Fibroblast of mammary gland (primary cell): ENCODE results near the gene PRDM16.

Experiments
- DNase-seq: peaks from one replicate; pipeline ENCODE4 v3.0.0-alpha.2; 2010; ENCODE audit warnings: low read depth
- H3K4me3 ChIP-seq: 2 replicates; pipeline ENCODE4 v1.5.1; 2011; ENCODE audit warnings: low read depth, mild to moderate bottlenecking, low read length, moderate library complexity; ENCODE audit not compliant: control insufficient read depth
- TF ChIP-seq, protein P1 (sequence below): conservative IDR thresholded peaks from 2 replicates; pipeline ENCODE4 v1.5.1; 2011; ENCODE audit warnings: low read depth, low read length, inconsistent platforms; ENCODE audit not compliant: control insufficient read depth, insufficient read depth

Gene PRDM16

DNA sequence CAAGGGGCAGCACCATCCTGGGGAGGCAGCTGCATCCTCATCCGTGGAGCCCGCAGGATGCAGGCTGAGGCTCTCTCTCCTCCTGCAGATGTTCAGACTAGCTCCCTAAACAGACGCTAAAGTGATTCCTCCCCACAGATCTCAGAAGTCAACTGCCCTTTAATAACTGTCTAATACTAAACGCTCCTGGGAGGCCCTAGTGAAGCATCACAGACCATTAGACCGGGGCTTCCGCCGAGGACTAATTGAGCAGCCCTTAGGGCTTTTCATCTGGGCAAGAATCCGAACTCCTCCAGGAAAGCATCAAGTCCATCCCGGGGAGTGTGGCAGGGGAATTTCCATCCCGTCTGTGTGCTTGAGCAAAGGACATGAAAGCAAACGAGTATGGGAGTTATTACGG lies 40.4 kb downstream of the PRDM16 start:
- no peak overlapping the region for H3K4me3 ChIP-seq
- no peak for DNase-seq
- TF ChIP-seq, protein P1, sequence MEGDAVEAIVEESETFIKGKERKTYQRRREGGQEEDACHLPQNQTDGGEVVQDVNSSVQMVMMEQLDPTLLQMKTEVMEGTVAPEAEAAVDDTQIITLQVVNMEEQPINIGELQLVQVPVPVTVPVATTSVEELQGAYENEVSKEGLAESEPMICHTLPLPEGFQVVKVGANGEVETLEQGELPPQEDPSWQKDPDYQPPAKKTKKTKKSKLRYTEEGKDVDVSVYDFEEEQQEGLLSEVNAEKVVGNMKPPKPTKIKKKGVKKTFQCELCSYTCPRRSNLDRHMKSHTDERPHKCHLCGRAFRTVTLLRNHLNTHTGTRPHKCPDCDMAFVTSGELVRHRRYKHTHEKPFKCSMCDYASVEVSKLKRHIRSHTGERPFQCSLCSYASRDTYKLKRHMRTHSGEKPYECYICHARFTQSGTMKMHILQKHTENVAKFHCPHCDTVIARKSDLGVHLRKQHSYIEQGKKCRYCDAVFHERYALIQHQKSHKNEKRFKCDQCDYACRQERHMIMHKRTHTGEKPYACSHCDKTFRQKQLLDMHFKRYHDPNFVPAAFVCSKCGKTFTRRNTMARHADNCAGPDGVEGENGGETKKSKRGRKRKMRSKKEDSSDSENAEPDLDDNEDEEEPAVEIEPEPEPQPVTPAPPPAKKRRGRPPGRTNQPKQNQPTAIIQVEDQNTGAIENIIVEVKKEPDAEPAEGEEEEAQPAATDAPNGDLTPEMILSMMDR, result no peak

DNA sequence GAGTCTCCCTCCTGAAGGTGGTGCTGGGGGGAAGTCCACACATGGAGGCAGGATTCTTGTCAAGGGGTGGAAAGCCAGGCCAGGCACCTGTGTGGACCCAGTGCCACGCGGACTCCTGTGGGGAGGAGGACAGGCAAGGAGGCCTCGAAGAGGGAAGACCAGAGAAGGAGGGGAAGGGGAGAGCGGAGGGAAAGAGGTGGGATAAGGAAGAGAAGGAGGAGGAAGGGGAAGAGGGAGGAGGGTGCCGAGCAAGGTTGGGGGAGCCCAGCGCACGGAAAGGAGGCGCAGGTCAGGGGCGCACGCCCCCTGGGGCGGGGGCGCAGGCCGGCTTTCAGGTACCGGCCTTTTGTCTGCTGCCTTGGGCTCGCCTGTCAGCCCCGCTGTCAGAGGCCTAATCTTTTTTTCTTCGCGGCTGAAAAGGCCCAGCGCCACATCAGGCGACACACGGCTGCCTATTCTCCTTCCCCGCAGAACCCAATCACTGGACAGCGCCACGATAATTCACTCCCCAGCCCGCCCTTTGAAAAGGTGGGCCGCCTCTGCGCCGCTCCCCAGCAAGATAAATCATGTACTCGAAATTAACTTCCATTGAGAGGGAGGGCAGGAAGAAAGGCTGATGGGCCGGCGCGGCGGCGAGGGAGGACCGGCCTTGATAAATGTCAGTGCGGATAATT lies 42.5 kb downstream of the PRDM16 start:
- DNase-seq, result no peak
- TF ChIP-seq, protein P1, result no peak
- H3K4me3 ChIP-seq, result no peak overlapping the region

DNA sequence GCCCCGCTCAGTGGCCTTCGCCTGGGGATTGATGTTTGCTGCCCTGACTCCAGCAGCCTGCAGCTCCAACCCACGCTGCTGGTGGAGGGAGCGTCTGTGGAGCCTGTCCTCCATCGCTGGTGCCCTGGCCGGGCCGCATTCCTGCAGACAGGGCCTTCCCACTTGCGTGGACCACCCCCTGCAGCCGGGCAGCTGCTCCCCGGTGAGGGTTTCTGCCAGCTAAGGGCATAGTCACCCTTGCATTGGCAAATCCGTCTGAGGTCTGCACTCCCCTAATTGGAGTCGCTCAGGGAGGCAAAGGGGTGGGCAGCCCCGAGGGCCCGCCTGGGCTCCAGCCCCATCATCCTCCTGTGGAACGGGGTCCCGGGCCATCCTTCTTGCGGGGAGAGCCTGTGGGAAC lies 43.5 kb downstream of the PRDM16 start:
- DNase-seq, result no peak
- TF ChIP-seq, protein P1, result no peak
- no peak overlapping the region for H3K4me3 ChIP-seq

DNA sequence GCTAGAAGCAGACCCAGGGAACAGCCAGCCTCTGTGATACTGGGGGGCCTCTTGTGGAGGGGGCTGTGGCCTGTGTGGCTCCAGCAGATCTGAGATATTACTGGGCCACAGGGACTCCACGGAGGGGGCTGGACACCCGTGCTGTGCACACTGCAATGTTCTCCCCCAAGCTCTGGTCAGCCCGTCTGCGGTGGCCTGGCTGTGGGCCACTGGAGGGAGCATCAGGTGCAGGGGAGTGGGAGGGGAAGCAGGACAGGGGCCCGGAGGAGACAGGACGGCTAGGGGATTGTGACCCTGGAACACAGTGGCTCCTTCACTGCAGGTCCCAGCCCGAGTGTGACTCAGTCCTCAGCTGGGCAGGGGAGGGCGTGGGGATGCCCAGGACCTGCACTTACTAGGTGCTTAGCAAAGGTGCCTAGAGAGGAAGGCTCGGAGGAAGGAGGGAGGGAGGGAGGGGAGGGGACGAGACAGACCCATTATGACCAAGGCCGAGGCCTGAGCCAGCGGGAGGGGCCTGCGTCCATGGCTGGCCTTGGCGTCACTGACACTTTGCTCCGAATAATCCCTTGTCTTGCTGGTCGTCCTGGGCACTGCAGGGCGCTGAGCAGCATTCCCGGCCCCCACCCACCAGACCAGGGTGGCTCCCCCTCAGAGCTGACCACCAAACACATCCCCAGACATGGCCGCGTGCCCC lies 44.2 kb downstream of the PRDM16 start:
- H3K4me3 ChIP-seq, result no peak overlapping the region
- no peak for DNase-seq
- TF ChIP-seq, protein P1, result no peak

DNA sequence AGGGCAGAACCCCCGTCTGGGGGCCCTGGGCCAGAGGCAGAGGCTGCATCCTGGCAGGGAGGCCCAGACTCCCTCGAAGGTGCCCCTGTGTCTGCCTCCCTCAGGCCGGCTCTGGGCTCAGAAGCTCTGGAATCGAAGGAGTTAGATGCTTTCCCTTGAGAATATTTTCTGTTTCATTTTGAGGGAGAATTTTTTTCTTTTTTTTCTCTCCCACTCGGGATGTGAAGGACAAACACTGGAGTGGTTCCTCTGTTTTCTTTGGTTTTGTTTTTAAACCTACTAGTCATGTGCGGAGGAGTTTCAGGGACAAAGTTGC lies 44.7 kb downstream of the PRDM16 start:
- TF ChIP-seq, protein P1, result no peak
- no peak for DNase-seq
- no peak overlapping the region for H3K4me3 ChIP-seq

DNA sequence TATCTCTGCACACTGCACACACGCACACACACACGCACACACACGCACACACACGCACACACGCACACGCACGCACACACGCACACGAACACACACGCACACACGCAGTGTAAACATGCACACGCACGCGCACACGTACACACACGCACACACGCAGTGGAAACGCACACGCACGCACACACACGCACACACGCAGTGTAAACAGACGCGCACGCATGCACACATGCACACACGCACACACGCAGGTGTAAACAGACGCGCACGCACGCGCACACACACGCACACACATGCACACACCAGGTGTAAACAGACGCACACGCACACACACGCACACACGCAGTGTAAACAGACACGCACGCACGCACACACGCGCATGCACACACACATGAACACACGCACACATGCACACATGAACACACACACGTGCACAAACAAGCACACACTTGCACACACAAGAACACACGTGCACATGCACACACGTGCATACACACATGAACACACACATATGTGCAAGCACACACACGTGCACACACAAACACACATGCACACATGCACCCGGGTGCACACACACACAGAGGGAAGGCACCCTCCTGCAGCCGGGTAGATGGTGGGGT lies 45.2 kb downstream of the PRDM16 start:
- TF ChIP-seq, protein P1, result no peak
- H3K4me3 ChIP-seq, result no peak overlapping the region
- no peak for DNase-seq
